ENCODE data around the gene TMPRSS9.

DNA sequence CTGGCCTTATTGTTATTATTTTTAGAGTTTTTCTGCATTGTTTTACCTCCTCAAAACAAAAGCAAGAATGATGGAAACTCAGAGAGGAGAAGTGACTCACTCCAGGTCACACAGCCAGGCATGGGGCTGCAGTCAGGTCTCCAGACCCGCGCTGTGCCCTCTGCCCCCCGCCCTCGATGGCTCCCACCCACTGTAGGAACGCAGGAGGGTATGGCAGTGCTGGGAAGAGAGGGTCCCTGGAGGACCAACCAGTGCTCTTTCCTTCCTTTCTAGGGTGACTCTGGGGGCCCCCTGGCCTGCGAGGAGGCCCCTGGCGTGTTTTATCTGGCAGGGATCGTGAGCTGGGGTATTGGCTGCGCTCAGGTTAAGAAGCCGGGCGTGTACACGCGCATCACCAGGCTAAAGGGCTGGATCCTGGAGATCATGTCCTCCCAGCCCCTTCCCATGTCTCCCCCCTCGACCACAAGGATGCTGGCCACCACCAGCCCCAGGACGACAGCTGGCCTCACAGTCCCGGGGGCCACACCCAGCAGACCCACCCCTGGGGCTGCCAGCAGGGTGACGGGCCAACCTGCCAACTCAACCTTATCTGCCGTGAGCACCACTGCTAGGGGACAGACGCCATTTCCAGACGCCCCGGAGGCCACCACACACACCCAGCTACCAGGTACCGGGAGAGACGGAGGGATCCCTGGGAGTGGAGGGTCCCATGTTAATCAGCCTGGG is 61.7 kb downstream of the TMPRSS9 start:
- TF ChIP-seq, protein P1, sequence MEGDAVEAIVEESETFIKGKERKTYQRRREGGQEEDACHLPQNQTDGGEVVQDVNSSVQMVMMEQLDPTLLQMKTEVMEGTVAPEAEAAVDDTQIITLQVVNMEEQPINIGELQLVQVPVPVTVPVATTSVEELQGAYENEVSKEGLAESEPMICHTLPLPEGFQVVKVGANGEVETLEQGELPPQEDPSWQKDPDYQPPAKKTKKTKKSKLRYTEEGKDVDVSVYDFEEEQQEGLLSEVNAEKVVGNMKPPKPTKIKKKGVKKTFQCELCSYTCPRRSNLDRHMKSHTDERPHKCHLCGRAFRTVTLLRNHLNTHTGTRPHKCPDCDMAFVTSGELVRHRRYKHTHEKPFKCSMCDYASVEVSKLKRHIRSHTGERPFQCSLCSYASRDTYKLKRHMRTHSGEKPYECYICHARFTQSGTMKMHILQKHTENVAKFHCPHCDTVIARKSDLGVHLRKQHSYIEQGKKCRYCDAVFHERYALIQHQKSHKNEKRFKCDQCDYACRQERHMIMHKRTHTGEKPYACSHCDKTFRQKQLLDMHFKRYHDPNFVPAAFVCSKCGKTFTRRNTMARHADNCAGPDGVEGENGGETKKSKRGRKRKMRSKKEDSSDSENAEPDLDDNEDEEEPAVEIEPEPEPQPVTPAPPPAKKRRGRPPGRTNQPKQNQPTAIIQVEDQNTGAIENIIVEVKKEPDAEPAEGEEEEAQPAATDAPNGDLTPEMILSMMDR (IDR thresholded peaks at IDR 0.05): no peak
- TF ChIP-seq POLR2A (IDR thresholded peaks at IDR 0.05): no peak

Measured in ovary (tissue), 3 donors.